Omental fat pad (tissue), 4 donors: Measurements from ENCODE around the gene ZBTB18. TPM values are rescaled to one million over a fixed set of nuclear protein-coding genes. Genes with fewer than 3 reads are reported as not detected.

ENCODE experiments used
- ATAC-seq: fragments of 150-250 bp; one replicate; pipeline ENCODE4 v1.9.1; 2016; ENCODE audit warnings: mild to moderate bottlenecking, moderate library complexity; ENCODE audit not compliant: low FRiP score
- DNase-seq: peaks from one replicate; pipeline ENCODE4 v3.0.0-alpha.2; 2019; ENCODE audit warnings: low spot score
- CTCF ChIP-seq, 3 donors: fragments of 450-650 bp; IDR thresholded peaks; one replicate each; pipeline ENCODE4 v1.5.1; 2016 to 2017; ENCODE audit warnings: antibody characterized with exemption in 3 of 3, mild to moderate bottlenecking in 3 of 3, moderate library complexity in 2 of 3
- total RNA-seq, 4 donors: library from RNA; depleted of rRNA; stranded (reverse); fragments of >200 nt; gene quantifications; one replicate each; pipeline ENCODE4 v1.1.0, GENCODE V29; 2016

The ZBTB18 gene
- total RNA-seq, 4 donors from 2014 or later = 7.0 to 24.7 (median 10.6) TPM

DNA sequence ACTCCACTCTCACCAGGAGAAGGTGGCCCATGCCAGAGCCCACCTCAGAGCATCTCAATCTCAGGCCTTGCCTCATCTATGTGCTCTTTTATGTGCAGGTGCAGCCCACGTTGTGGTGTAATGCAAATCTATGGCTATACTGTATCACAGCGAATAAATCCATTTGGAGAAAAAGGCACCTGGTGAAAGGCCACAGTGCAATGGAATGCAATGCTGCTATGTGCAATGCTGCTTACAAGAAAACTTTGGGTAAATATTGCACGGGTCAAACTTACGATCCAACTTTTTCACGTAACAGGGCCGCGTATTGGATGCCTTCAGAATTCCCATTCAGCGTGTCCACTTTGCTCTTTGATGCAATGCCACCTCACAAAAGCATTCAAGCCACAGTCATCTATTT, 13.5 kb downstream of the ZBTB18 start:
- DNase-seq = no peak
- no peak for TF ChIP-seq CTCF (IDR thresholded peaks at IDR 0.05)
- ATAC-seq = no peak

- DNase-seq (no peak), ATAC-seq (no peak)
- TF ChIP-seq CTCF (IDR thresholded peaks at IDR 0.05) = no peak
Observed at GRCh38 chr1:244065063-244065793, 14.1 kb downstream of the ZBTB18 start.

GRCh38 chr1:244065960-244066388, 14.9 kb downstream of the ZBTB18 start:
- TF ChIP-seq CTCF (IDR thresholded peaks at IDR 0.05) = no peak
- DNase-seq (no peak), ATAC-seq (peak; percentile 90)

GRCh38 chr1:244066954-244067716, 16.1 kb downstream of the ZBTB18 start:
- no peak for DNase-seq
- TF ChIP-seq CTCF (IDR thresholded peaks at IDR 0.05) = no peak
- no peak for ATAC-seq

- DNase-seq = no peak
- TF ChIP-seq CTCF (IDR thresholded peaks at IDR 0.05) = no peak
- ATAC-seq = no peak
Observed at GRCh38 chr1:244067893-244068292, 16.8 kb downstream of the ZBTB18 start.

DNA sequence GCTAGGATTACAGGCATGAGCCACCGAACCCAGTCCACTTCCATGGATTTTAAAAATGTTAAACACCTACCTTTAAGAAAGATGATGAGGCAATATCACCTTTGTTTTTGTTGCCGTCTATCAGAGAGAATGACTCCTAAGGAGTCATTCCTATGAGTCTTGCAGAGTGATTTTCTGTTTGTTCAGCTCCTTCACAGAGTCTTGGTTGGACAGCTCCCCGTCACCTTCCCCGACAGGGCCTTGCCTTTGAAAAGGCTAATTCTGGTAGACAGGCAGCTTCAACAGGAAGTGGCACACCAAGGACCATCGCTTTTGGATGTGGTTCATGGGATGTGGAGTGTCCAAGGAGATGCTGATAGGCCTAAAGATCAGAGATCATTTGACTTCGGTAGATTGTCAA, 17.5 kb downstream of the ZBTB18 start:
- DNase-seq (no peak), ATAC-seq (no peak)
- no peak for TF ChIP-seq CTCF (IDR thresholded peaks at IDR 0.05)
